Breast epithelium (tissue), 3 donors: ENCODE results near the gene VRK1.

ENCODE experiments used
- CTCF ChIP-seq, 3 donors: fragments of 450-650 bp; IDR thresholded peaks; one replicate each; pipeline ENCODE4 v1.5.1; 2016 to 2017; ENCODE audit warnings: antibody characterized with exemption in 3 of 3, mild to moderate bottlenecking in 3 of 3, moderate library complexity in 3 of 3
- POLR2AphosphoS5 ChIP-seq, 3 donors: sonication (generic); formaldehyde crosslinking; IDR thresholded peaks; one replicate each; pipeline ENCODE4 v1.6.1; 2017; ENCODE audit warnings: antibody characterized with exemption in 3 of 3

DNA sequence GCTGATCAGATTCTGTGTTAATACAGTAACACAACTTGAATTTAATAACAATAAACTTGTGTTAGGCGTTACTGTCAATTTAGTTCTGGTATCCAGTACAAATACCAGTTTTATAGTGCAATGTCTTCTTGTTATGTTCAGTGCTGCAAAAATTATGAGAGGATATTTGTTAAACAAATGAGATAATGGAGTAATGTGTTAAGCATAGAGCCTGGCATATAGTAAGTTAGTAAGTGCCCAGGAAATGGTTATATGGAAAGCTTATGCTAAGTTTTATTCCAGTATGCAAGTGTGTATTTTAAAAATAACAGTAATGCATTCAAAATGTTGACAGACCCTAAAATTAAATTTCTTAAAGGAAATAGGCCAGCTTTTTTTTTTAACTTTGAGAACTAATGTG is 1.8 kb downstream of the VRK1 start:
- TF ChIP-seq CTCF (IDR thresholded peaks at IDR 0.05), result no peak
- no peak for TF ChIP-seq POLR2AphosphoS5 (IDR thresholded peaks at IDR 0.05)
